Measurements from ENCODE around the gene GDPD3.
A peak's percentile ranks its signal among the peaks of the same experiment; 100 is the strongest.

GDPD3 gene

GRCh38 chr16:30143347-30143702 lies 30.0 kb upstream of the GDPD3 start:
- TF ChIP-seq, protein P1, sequence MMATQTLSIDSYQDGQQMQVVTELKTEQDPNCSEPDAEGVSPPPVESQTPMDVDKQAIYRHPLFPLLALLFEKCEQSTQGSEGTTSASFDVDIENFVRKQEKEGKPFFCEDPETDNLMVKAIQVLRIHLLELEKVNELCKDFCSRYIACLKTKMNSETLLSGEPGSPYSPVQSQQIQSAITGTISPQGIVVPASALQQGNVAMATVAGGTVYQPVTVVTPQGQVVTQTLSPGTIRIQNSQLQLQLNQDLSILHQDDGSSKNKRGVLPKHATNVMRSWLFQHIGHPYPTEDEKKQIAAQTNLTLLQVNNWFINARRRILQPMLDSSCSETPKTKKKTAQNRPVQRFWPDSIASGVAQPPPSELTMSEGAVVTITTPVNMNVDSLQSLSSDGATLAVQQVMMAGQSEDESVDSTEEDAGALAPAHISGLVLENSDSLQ (IDR thresholded peaks at IDR 0.05), result no peak
- no peak for TF ChIP-seq FOXM1 (IDR thresholded peaks at IDR 0.05; ENCODE audit: borderline replicate concordance)
- TF ChIP-seq TARDBP (IDR thresholded peaks at IDR 0.05), result no peak
- no peak for TF ChIP-seq SP1 (IDR thresholded peaks at IDR 0.05)
- no peak for TF ChIP-seq L3MBTL2 (conservative IDR thresholded peaks at IDR 0.05)
- TF ChIP-seq ARNT (IDR thresholded peaks at IDR 0.05), result no peak
- no peak for TF ChIP-seq LEF1 (IDR thresholded peaks at IDR 0.05; ENCODE audit: borderline replicate concordance)
- TF ChIP-seq SUZ12 (IDR thresholded peaks at IDR 0.05), result no peak
- no peak for TF ChIP-seq FOXA1 (IDR thresholded peaks at IDR 0.05)
- TF ChIP-seq ELF4 (IDR thresholded peaks at IDR 0.05), result no peak
- no peak for TF ChIP-seq FOXK2 (IDR thresholded peaks at IDR 0.05)
- no peak for TF ChIP-seq ZNF384 (IDR thresholded peaks at IDR 0.05)
- TF ChIP-seq NFRKB (IDR thresholded peaks at IDR 0.05), result no peak
- no peak for TF ChIP-seq BHLHE40 (IDR thresholded peaks at IDR 0.05; ENCODE audit: borderline replicate concordance)
- TF ChIP-seq CTBP1 (IDR thresholded peaks at IDR 0.05; ENCODE audit: borderline replicate concordance), result no peak
- TF ChIP-seq HDGF (IDR thresholded peaks at IDR 0.05; ENCODE audit: borderline replicate concordance), result no peak
- DNase-seq (ENCODE audit: extremely low spot score), result no peak
- CTCF ChIA-PET, result interaction anchor here (1.5 kb wide), 1 partner anchor 31 kb away, joined by 4 read pairs; no protein-coding TSS in a partner anchor
- POLR2A ChIA-PET, result interaction anchor here (0.8 to 1.0 kb wide), 3 partner anchors 40 to 78 kb away, joined by 4 to 6 read pairs (median 5); partner anchors contain the start of genes ALDOA and CORO1A

GRCh38 chr16:30142672-30143346 lies 29.5 kb upstream of the GDPD3 start:
- ChIA-PET POLR2A (interaction anchor here (0.8 to 1.0 kb wide), 3 partner anchors 41 to 77 kb away, joined by 4 to 6 read pairs (median 5); partner anchors contain the start of genes ALDOA and CORO1A), CTCF (interaction anchor here (1.5 kb wide), 1 partner anchor 31 kb away, joined by 4 read pairs; no protein-coding TSS in a partner anchor)
- no peak for DNase-seq (ENCODE audit: extremely low spot score)
- TF ChIP-seq ELF4 (IDR thresholded peaks at IDR 0.05) (no peak), ZNF384 (IDR thresholded peaks at IDR 0.05) (peak; percentile 12; the same call in 1 of the 2 replicates), TARDBP (IDR thresholded peaks at IDR 0.05) (no peak), L3MBTL2 (conservative IDR thresholded peaks at IDR 0.05) (no peak)

DNA sequence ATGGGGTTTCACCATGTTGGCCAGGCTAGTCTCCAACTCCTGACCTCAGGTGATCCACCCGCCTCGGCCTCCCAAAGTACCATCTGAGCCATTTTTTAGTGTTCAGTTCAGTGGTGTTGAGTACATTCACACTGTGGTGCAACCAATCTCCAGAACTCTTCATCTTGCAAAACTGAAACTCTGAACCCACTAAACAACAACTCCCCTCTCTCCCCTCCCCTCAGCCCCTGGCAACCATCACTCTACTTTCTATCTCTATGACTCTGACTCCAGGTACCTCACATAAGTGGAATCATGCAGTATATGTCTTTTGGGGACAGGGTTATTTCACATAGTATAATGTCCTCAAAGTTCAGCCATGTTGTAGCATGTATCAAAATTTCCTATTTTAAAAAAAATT lies 28.4 kb upstream of the GDPD3 start:
- POLR2A ChIA-PET, result no interaction called here
- CTCF ChIA-PET, result no interaction called here
- no peak for DNase-seq (ENCODE audit: extremely low spot score)
- TF ChIP-seq ARNT (IDR thresholded peaks at IDR 0.05) (no peak), FOXA1 (IDR thresholded peaks at IDR 0.05) (no peak), FOXM1 (IDR thresholded peaks at IDR 0.05; ENCODE audit: borderline replicate concordance) (no peak), L3MBTL2 (conservative IDR thresholded peaks at IDR 0.05) (no peak), SUZ12 (IDR thresholded peaks at IDR 0.05) (no peak), HDGF (IDR thresholded peaks at IDR 0.05; ENCODE audit: borderline replicate concordance) (no peak), FOXK2 (IDR thresholded peaks at IDR 0.05) (no peak), ZNF384 (IDR thresholded peaks at IDR 0.05) (no peak), SP1 (IDR thresholded peaks at IDR 0.05) (no peak), CTBP1 (IDR thresholded peaks at IDR 0.05; ENCODE audit: borderline replicate concordance) (no peak), LEF1 (IDR thresholded peaks at IDR 0.05; ENCODE audit: borderline replicate concordance) (no peak), ELF4 (IDR thresholded peaks at IDR 0.05) (no peak), BHLHE40 (IDR thresholded peaks at IDR 0.05; ENCODE audit: borderline replicate concordance) (no peak)

DNA sequence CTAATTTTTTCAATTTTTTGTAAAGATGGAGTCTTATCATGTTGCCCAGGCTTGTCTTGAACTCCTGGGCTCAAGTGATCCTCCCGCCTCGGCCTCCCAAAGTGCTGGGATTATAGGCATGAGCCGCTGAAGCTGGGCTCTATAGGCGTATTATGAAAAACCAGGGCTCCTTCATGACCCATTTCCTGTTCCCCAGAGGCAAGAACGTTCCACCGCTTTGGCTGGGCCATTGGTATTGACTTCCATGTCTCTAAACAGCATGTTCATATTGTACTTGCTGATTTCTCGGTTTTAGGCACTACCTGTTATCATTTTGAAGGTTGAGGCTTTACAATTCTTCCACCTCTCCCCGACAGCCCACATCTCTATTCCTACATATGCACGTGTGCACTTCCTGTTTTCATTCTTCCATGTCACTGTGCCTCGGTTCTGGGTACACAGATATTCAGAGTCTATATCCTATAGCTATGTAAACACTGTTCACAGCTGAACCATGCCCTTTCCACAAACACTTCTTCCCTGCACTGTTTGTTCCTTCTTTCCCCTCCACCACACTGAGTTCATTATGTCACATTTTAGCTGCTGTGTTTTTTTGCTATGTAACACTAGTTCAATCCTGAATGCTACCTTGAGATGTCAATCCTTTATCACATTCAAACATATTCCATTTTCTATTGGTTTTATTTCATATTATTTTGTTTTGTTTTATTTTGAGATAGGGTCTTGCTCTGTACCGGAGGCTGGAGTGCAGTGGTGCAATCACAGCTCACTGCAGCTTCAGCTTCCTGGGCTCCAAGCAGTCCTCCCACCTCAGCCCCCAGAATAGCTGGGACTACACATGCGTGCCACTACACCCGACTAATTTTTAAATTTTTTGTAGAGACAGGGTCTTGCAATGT lies 26.5 kb upstream of the GDPD3 start:
- TF ChIP-seq ARNT (IDR thresholded peaks at IDR 0.05), result no peak
- TF ChIP-seq ELF4 (IDR thresholded peaks at IDR 0.05), result no peak
- TF ChIP-seq CTBP1 (IDR thresholded peaks at IDR 0.05; ENCODE audit: borderline replicate concordance), result no peak
- no peak for TF ChIP-seq L3MBTL2 (conservative IDR thresholded peaks at IDR 0.05)
- no peak for TF ChIP-seq TARDBP (IDR thresholded peaks at IDR 0.05)
- TF ChIP-seq FOXK2 (IDR thresholded peaks at IDR 0.05), result no peak
- no peak for TF ChIP-seq SUZ12 (IDR thresholded peaks at IDR 0.05)
- no peak for TF ChIP-seq FOXM1 (IDR thresholded peaks at IDR 0.05; ENCODE audit: borderline replicate concordance)
- no peak for TF ChIP-seq FOXA1 (IDR thresholded peaks at IDR 0.05)
- TF ChIP-seq SP1 (IDR thresholded peaks at IDR 0.05), result no peak
- TF ChIP-seq HDGF (IDR thresholded peaks at IDR 0.05; ENCODE audit: borderline replicate concordance), result no peak
- no peak for TF ChIP-seq ZNF384 (IDR thresholded peaks at IDR 0.05)
- no peak for TF ChIP-seq LEF1 (IDR thresholded peaks at IDR 0.05; ENCODE audit: borderline replicate concordance)
- TF ChIP-seq NFRKB (IDR thresholded peaks at IDR 0.05), result no peak
- TF ChIP-seq, protein P1 (IDR thresholded peaks at IDR 0.05), result no peak
- TF ChIP-seq BHLHE40 (IDR thresholded peaks at IDR 0.05; ENCODE audit: borderline replicate concordance), result no peak
- ChIA-PET CTCF (interaction anchor here (0.6 to 1.1 kb wide), 3 partner anchors 35 to 243 kb away, joined by 3 to 7 read pairs (median 3); no protein-coding TSS in a partner anchor), POLR2A (interaction anchor here (1.1 to 1.2 kb wide), 2 partner anchors 10 to 11 kb away, joined by 3 read pairs; no protein-coding TSS in a partner anchor)
- no peak for DNase-seq (ENCODE audit: extremely low spot score)

- no peak for TF ChIP-seq ELF4 (IDR thresholded peaks at IDR 0.05)
- no peak for TF ChIP-seq ARNT (IDR thresholded peaks at IDR 0.05)
- TF ChIP-seq, protein P1 (IDR thresholded peaks at IDR 0.05), result no peak
- TF ChIP-seq NFRKB (IDR thresholded peaks at IDR 0.05), result no peak
- TF ChIP-seq SP1 (IDR thresholded peaks at IDR 0.05), result no peak
- no peak for TF ChIP-seq FOXM1 (IDR thresholded peaks at IDR 0.05; ENCODE audit: borderline replicate concordance)
- TF ChIP-seq CTBP1 (IDR thresholded peaks at IDR 0.05; ENCODE audit: borderline replicate concordance), result no peak
- no peak for TF ChIP-seq SUZ12 (IDR thresholded peaks at IDR 0.05)
- no peak for TF ChIP-seq FOXA1 (IDR thresholded peaks at IDR 0.05)
- TF ChIP-seq L3MBTL2 (conservative IDR thresholded peaks at IDR 0.05), result no peak
- TF ChIP-seq FOXK2 (IDR thresholded peaks at IDR 0.05), result no peak
- TF ChIP-seq ZNF384 (IDR thresholded peaks at IDR 0.05), result no peak
- no peak for TF ChIP-seq HDGF (IDR thresholded peaks at IDR 0.05; ENCODE audit: borderline replicate concordance)
- no peak for TF ChIP-seq TARDBP (IDR thresholded peaks at IDR 0.05)
- no peak for TF ChIP-seq LEF1 (IDR thresholded peaks at IDR 0.05; ENCODE audit: borderline replicate concordance)
- no peak for TF ChIP-seq BHLHE40 (IDR thresholded peaks at IDR 0.05; ENCODE audit: borderline replicate concordance)
- DNase-seq (ENCODE audit: extremely low spot score), result no peak
- POLR2A ChIA-PET, result interaction anchor here (1.7 kb wide), 1 partner anchor 14 kb away, joined by 5 read pairs; the partner anchor contains the start of gene MAPK3
- CTCF ChIA-PET, result interaction anchor here (0.6 to 1.4 kb wide), 3 partner anchors 21 to 41 kb away, joined by 3 to 7 read pairs (median 4); no protein-coding TSS in a partner anchor
These were observed 24.6 kb upstream of the GDPD3 start for GRCh38 chr16:30137897-30138296.

All from HEK293T (cell line).